ENCODE data around the gene PHLDB2. TPM values are rescaled to one million over a fixed set of nuclear protein-coding genes. Genes with fewer than 3 reads are reported as not detected.
A peak's percentile ranks its signal among the peaks of the same experiment; 100 is the strongest.

PHLDB2 gene
- total RNA-seq, 1 experiment from 2014 or later = 143 TPM

GRCh38 chr3:111975131-111975530 lies 116.1 kb downstream of the PHLDB2 start:
- CTCF ChIA-PET = interaction anchor here (1.0 to 1.8 kb wide), 4 partner anchors 10 to 259 kb away, joined by 3 to 7 read pairs (median 4); no protein-coding TSS in a partner anchor
- no peaks in the 10 kb centered on the region for H4K20me1 ChIP-seq (ENCODE audit: insufficient read depth)
- peaks cover 19% of the 10 kb centered on the region in 2 experiments; a peak in 2 of 4 replicates for H3K36me3 ChIP-seq (ENCODE audit: control insufficient read depth in 1 of 2, insufficient read depth in 2 of 2, low read length in 2 of 2)
- intact Hi-C loops (cut with micrococcal nuclease) = loop anchor here (10.0 kb wide), 1 partner anchor 400 kb away; no protein-coding TSS in a partner anchor
- H3K27me3 ChIP-seq (ENCODE audit: insufficient read depth, low read length) = no peaks in the 10 kb centered on the region
- H3K9ac ChIP-seq (ENCODE audit: low read length) = no peak overlapping the region
- H3K9me2 ChIP-seq (ENCODE audit: insufficient read depth) = no peaks in the 10 kb centered on the region
- RAD21 ChIA-PET (ENCODE audit: low non-redundant PET in 1 of 2, low total read pairs in 2 of 2, uncharacterized antibody in 2 of 2, unreplicated experiment in 2 of 2) = no interaction called here
- no peak overlapping the region for H2AFZ ChIP-seq (ENCODE audit: low read depth, low read length, poor library complexity, severe bottlenecking)
- no peak for TF ChIP-seq ZNF274 (IDR thresholded peaks at IDR 0.05; ENCODE audit: low read depth, low read length)
- no peak for TF ChIP-seq SIN3A (IDR thresholded peaks at IDR 0.05; ENCODE audit: low read depth)
- TF ChIP-seq CEBPB (IDR thresholded peaks at IDR 0.05; ENCODE audit: low read depth) = peak; percentile 33; the same call in 1 of the 2 replicates
- H3K79me2 ChIP-seq (ENCODE audit: insufficient read depth, low read length) = peaks cover 13% of the 10 kb centered on the region
- ATAC-seq = no peak
- H3K9me3 ChIP-seq (ENCODE audit: control insufficient read depth in 1 of 2, insufficient read depth in 1 of 2, low read depth in 1 of 2, low read length in 2 of 2) = no peaks in the 10 kb centered on the region
- H3K27ac ChIP-seq (ENCODE audit: low read depth, low read length) = no peak overlapping the region
- no peak overlapping the region for H3K4me3 ChIP-seq (replicated peaks in 1 of 2; ENCODE audit: low read depth in 1 of 2, low read length in 2 of 2)
- no peak overlapping the region for H3K4me2 ChIP-seq (ENCODE audit: low read length)
- DNase-seq (ENCODE audit: low read depth, low spot score) = no peak
- BruUV-seq (replicated peaks) = no TSS peak
- H3K4me1 ChIP-seq (ENCODE audit: control insufficient read depth in 1 of 2, insufficient read depth in 2 of 2, low read length in 2 of 2) = peaks cover 9 to 16% of the 10 kb centered on the region in 2 experiments; a peak in 3 of 4 replicates
- POLR2A ChIA-PET = interaction anchor here (1.3 kb wide), 1 partner anchor 38 kb away, joined by 3 read pairs; no protein-coding TSS in a partner anchor

- no peaks in the 10 kb centered on the region for H3K9me3 ChIP-seq (ENCODE audit: control insufficient read depth in 1 of 2, insufficient read depth in 1 of 2, low read depth in 1 of 2, low read length in 2 of 2)
- H3K36me3 ChIP-seq (ENCODE audit: control insufficient read depth in 1 of 2, insufficient read depth in 2 of 2, low read length in 2 of 2) = peaks cover 16 to 20% of the 10 kb centered on the region in 2 experiments; a peak in 3 of 4 replicates
- H3K4me3 ChIP-seq (replicated peaks in 1 of 2; ENCODE audit: low read depth in 1 of 2, low read length in 2 of 2) = no peak overlapping the region
- H4K20me1 ChIP-seq (ENCODE audit: insufficient read depth) = no peaks in the 10 kb centered on the region
- DNase-seq (ENCODE audit: low read depth, low spot score) = no peak
- ATAC-seq = no peak
- H3K4me2 ChIP-seq (ENCODE audit: low read length) = no peak overlapping the region
- no peak for TF ChIP-seq MAX (IDR thresholded peaks at IDR 0.05)
- no peak for TF ChIP-seq CEBPB (IDR thresholded peaks at IDR 0.05; ENCODE audit: low read depth)
- TF ChIP-seq SIN3A (IDR thresholded peaks at IDR 0.05; ENCODE audit: low read depth) = no peak
- no peak for TF ChIP-seq FOSL1 (IDR thresholded peaks at IDR 0.05; ENCODE audit: low read depth)
- no peak for TF ChIP-seq ELF1 (IDR thresholded peaks at IDR 0.05; ENCODE audit: borderline replicate concordance, low read depth)
- no peak for TF ChIP-seq ATF3 (IDR thresholded peaks at IDR 0.05)
- TF ChIP-seq SRF (IDR thresholded peaks at IDR 0.05; ENCODE audit: low read depth) = no peak
- no peak for TF ChIP-seq REST (IDR thresholded peaks at IDR 0.05; ENCODE audit: low read depth)
- TF ChIP-seq CTCF (IDR thresholded peaks at IDR 0.05 in 2 of 3, conservative IDR thresholded peaks at IDR 0.05 in 1 of 3; ENCODE audit: borderline replicate concordance in 1 of 3, insufficient read depth in 1 of 3, low read depth in 2 of 3, low read length in 2 of 3) = no peak
- TF ChIP-seq RAD21 (IDR thresholded peaks at IDR 0.05; ENCODE audit: low read depth) = no peak
- ChIA-PET RAD21 (ENCODE audit: low non-redundant PET in 1 of 2, low total read pairs in 2 of 2, uncharacterized antibody in 2 of 2, unreplicated experiment in 2 of 2) (interaction anchor here in 1 of 2 experiments (0.5 kb wide), 1 partner anchor 8 kb away, joined by 3 read pairs; no protein-coding TSS in a partner anchor), CTCF (interaction anchor here (1.2 to 4.3 kb wide), 3 partner anchors 8 to 38 kb away, joined by 4 to 56 read pairs (median 8); no protein-coding TSS in a partner anchor), POLR2A (interaction anchor here (0.8 to 3.5 kb wide), 3 partner anchors 26 to 63 kb away, joined by 3 to 19 read pairs (median 4); no protein-coding TSS in a partner anchor)
- H3K4me1 ChIP-seq (ENCODE audit: control insufficient read depth in 1 of 2, insufficient read depth in 2 of 2, low read length in 2 of 2) = peaks cover 20 to 27% of the 10 kb centered on the region in 2 experiments
- H3K27me3 ChIP-seq (ENCODE audit: insufficient read depth, low read length) = no peaks in the 10 kb centered on the region
- BruUV-seq (replicated peaks) = no TSS peak
- H2AFZ ChIP-seq (ENCODE audit: low read depth, low read length, poor library complexity, severe bottlenecking) = no peak overlapping the region
- intact Hi-C loops (cut with micrococcal nuclease) = loop anchor here (10.0 kb wide), 1 partner anchor 401 kb away; no protein-coding TSS in a partner anchor
- H3K9me2 ChIP-seq (ENCODE audit: insufficient read depth) = no peaks in the 10 kb centered on the region
- H3K27ac ChIP-seq (ENCODE audit: low read depth, low read length) = no peak overlapping the region
- H3K9ac ChIP-seq (ENCODE audit: low read length) = no peak overlapping the region
- H3K79me2 ChIP-seq (ENCODE audit: insufficient read depth, low read length) = peaks cover 25% of the 10 kb centered on the region
Measured at GRCh38 chr3:111976254-111976653, 117.2 kb downstream of the PHLDB2 start.
